Lower leg skin (tissue), 3 donors: Measurements from ENCODE around the gene NECAB2.

Experiments used
- POLR2A ChIP-seq, 2 donors: fragments of 450-650 bp; IDR thresholded peaks; one replicate each; pipeline ENCODE4 v1.6.1; 2016 to 2017; ENCODE audit warnings: antibody characterized with exemption in 2 of 2, mild to moderate bottlenecking in 1 of 2, moderate library complexity in 1 of 2
- TF ChIP-seq, protein P1 (sequence below), 3 donors: fragments of 450-650 bp; IDR thresholded peaks; one replicate each; pipeline ENCODE4 v1.5.1; 2016; ENCODE audit warnings: antibody characterized with exemption in 3 of 3, mild to moderate bottlenecking in 3 of 3, moderate library complexity in 2 of 3

DNA sequence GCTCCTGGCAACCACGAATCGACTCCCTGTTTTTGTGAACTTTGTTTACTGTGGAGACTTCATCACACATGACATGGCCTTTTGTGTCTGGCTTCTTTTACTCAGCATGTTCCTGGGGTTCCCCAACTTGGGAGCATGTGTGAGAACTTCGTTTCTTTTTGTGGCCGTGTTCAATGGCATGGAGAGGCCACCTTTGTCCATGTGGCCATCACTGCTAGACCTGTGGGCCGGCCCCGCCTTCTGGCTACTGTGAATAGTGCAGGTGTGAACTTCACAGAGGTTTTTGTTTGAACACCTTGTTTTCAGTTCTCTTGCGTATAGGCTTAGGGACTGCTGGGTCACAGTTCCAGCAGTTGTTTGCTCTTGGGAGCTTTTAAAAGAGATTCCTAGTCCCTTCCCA lies 80.2 kb downstream of the NECAB2 start:
- TF ChIP-seq, protein P1, sequence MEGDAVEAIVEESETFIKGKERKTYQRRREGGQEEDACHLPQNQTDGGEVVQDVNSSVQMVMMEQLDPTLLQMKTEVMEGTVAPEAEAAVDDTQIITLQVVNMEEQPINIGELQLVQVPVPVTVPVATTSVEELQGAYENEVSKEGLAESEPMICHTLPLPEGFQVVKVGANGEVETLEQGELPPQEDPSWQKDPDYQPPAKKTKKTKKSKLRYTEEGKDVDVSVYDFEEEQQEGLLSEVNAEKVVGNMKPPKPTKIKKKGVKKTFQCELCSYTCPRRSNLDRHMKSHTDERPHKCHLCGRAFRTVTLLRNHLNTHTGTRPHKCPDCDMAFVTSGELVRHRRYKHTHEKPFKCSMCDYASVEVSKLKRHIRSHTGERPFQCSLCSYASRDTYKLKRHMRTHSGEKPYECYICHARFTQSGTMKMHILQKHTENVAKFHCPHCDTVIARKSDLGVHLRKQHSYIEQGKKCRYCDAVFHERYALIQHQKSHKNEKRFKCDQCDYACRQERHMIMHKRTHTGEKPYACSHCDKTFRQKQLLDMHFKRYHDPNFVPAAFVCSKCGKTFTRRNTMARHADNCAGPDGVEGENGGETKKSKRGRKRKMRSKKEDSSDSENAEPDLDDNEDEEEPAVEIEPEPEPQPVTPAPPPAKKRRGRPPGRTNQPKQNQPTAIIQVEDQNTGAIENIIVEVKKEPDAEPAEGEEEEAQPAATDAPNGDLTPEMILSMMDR (IDR thresholded peaks at IDR 0.05): no peak
- TF ChIP-seq POLR2A (IDR thresholded peaks at IDR 0.05): no peak
